Left hindlimb (tissue), 1 donor: ENCODE data around the gene ABCD3.

ENCODE experiments used
- DNase-seq: peaks from one replicate; pipeline ENCODE4 v3.0.0-alpha.2; 2018

ABCD3 gene

DNA sequence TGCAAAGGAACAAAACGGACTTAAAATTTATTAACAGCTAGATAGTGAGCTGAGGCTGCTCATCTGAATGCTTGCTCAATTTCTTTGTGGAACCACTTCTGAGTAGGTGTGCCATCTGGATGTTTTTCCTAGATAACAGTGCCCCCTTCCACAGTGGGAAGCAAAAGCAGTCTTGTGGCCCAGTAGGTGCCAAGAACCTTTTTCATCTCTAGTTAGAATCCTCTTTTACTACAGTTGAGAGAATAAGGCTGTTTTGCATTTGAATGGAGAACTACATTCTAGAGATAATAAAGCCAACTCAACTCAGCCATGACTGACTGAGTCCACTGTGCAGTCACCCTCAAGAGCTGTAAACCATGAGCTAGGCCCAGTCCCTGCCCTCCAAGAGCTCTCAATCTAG lies 110.1 kb downstream of the ABCD3 start:
- DNase-seq, result no peak

- no peak for DNase-seq
These were observed 110.6 kb downstream of the ABCD3 start for GRCh38 chr1:94528826-94529225.

GRCh38 chr1:94529416-94529815 lies 111.2 kb downstream of the ABCD3 start:
- no peak for DNase-seq

GRCh38 chr1:94530373-94530878 lies 112.2 kb downstream of the ABCD3 start:
- no peak for DNase-seq

- DNase-seq, result no peak
These were observed 113.5 kb downstream of the ABCD3 start for GRCh38 chr1:94531664-94532063.

DNA sequence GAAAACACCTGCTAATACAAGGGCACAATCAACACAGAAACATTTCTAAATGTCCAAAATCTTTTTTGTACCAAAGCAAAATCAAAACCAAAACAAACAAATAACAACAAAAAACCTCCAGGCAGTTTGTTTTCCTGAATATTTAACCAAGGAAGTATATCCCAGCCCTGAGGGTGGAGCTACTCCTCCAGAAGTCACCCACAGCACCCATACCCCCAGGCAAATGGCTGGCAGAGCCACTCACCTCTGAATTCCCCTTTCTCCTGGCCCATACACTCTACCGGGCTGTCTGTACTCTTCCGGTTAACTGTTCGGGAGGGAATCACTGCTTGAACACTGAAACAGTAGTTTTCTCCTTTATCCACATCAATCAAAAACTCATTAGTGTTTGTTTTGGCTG lies 113.9 kb downstream of the ABCD3 start:
- DNase-seq, result no peak

- no peak for DNase-seq
These were observed 116.9 kb downstream of the ABCD3 start for GRCh38 chr1:94535095-94535494.

GRCh38 chr1:94535879-94536278 lies 117.7 kb downstream of the ABCD3 start:
- DNase-seq, result no peak

DNA sequence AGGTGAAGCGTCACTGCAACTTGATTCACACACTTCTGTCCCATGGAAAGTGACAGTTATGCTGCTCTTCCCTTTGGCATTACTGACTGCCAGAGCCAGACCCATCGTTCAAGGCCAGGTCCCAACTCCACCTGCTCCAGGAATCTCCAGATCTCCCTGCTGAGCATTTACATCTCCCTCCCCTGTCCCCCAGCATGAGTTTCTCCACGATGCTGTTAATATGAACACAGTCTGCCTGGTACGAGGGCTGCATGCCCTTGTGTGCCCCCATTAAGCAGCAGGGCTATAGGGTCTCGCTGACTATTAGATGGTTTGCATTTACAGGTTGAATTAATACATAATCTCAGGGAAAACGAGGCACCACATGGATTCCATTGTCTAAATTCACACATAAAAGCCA lies 119.1 kb downstream of the ABCD3 start:
- no peak for DNase-seq

DNA sequence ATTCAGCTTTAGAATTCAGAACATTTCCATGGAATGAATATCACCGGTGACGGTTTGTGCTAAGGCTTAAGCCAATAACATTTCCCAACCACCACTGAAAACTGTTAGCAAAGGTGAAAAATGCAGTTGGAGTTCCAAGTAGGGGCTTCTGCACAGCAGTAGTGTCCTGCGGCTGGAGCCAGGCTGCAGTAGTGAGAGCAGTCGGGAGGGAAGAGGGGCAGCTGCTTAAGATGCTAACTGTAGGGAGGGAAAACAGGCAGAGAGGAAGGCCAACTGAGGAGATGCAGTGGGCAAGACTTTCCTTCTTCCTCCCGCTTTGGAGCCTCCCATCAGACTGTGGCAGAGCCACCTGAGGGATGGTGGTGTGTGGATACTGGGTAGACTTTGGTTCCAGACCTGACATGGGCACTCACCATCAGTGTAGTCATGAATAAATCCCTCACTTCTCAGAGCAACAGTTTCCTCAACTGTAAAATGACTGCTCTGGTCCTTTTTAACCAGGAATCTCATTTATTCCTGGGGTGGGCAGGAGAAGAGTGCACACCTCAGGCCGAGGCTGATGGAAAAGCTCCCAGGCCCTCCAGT lies 120.1 kb downstream of the ABCD3 start:
- no peak for DNase-seq

DNA sequence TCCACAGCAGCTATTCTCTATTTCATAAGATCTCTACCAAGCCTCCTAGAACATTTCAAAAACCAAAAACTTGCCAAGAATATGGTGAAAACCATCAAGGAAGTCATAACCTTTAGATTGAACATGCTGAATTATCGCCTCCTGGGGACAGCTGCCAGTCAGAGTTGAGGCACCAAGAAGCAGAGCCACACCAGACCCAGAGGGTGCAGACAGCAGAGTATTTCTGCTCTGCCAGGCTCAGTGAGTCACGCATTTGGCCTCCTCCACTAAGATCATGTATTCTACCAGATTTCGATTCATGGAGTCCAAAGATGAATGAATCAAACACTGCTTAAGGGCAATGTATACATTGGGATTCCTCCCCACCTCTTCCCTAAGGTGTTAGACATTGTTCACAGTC lies 121.3 kb downstream of the ABCD3 start:
- DNase-seq, result no peak

DNA sequence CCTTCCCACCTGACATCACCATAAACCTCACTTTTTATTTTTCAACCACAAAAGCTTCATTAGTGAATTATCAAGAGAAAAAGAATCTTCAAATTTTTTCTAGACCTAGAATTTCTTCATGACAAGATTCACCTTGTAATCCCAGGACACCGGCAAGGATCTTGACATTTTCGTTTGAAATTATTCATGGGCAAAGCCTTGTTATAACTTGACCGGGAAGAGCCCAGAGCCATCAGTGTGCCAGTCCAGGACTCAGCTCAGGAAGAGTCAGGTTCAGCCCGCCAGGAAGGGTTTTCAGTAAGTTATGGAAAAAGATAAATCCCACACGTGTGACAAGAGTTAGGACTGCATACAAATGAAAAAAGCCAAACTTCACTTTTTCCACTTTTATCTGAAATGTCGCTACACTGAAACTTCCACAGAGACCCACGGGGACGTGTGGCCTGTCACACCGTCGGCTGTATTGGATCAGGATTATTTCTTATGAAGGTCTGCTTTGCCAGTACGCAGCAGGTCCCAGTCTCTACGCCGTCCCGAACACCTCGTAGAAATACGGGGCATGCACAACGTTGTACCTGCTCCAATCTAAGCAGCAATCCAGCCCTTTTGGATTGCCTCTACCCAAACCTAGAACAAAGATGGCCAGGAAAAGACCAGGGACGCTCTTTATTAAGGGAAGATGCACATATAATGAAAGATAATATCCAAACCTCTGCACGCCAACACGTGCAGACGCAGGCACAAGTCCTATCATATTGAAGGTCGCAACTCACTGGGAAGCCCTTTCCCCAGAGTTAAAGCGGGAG lies 122.5 kb downstream of the ABCD3 start:
- DNase-seq, result no peak

DNA sequence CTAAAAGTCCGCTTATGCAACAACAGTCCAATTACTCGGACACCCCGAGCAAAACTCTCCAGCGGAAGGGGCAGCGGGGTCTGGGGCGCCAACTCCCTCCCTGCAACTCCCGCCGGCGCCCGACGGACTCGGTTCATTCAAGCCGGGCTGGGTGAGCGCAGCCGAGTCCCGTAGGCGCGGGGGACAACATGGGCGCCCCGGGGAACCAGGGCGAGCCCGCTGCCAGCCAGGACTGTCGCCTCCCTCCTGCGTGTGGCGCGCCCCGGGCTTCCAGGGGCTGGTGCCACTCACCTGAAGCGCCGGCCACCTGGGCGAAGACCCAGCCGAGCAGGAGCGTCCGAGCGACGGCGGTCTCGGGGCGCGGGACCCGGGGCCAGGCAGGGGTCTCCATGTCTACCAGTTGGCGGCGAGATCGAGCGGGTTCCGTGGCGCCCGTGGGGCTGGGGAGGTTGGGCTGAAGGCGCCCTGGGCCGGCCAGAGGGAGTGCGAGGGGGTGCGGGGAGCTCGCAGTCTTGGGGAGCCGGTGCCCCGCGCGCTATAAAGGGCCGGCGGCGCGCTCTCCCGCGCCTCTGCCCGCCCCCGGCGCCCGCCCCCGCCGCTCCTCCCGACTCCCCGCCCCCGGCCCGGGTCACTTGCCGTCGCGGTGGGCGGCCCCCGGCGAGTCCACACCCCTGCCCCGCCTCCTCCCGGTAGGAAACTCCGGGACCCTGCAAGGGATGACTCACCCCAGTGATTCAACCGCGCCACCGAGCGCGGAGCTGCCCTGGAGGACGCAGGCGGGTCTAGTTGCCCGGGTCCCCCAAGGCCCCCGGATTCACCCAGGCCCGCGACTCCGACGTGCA lies 123.3 kb downstream of the ABCD3 start, which contains the start of gene F3:
TSS of gene F3 (minus strand) at position 514 of the 842 bp plus-strand sequence. CDS start at position 391, 123 bp downstream.
- peak; percentile 91 for DNase-seq

GRCh38 chr1:94542088-94542870 lies 124.1 kb downstream of the ABCD3 start:
- DNase-seq, result peak; percentile 64

- no peak for DNase-seq
These were observed 124.8 kb downstream of the ABCD3 start for GRCh38 chr1:94543001-94543400.

GRCh38 chr1:94543893-94544635 lies 125.9 kb downstream of the ABCD3 start:
- no peak for DNase-seq

DNA sequence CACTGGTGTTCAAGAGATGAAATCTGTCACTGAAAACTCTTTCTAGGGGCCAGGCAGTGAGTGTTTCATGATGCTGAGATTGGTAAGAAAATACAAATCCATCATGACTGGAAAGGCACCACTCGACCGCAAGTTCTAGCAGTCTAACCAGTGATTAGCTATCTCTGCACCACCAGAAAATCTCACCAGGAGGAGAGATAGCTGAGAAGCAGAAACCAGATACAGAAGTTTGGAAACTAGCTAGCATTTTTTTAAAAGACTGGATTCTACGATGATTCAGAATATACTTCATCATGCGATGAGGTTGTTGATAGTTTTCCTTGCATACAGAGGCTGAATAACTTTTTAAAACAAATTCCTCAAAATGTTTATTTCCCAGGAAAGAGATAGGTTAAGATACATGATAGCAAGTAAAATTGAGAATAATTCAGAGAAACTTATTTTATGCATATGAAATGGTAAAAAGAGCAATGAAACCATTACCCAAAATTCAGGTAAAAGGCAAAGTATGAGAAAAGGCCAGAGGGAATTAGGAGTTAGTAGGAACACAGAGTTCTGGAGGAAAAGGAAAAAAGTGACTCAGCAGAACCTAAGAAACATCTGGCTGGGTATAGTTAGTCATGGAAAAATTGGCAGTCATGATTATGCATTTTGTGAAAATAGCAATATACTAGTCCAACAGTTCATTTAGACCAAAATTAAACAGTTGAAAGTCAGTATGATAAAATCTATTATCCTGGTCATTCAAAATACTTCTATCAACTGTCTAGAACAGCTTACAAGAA lies 126.7 kb downstream of the ABCD3 start:
- no peak for DNase-seq

DNA sequence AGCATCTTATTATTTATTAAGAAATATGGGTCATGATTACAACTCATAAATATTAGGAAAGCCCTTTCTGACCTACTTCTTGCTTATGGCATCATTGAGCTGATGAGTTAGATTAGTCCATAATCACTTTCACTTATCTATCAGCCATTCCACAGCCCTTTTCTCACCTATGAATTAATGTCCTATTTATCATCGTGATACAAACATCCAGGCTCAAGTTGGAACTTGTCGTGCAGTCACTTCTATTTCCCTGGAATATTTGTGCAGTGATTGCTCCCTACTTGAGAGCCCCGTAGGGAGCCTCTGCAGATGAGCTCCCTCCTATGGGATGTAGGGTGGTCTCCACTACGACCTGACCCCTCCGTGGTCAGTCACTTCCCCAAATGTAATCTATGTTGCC lies 131.5 kb downstream of the ABCD3 start:
- no peak for DNase-seq

DNA sequence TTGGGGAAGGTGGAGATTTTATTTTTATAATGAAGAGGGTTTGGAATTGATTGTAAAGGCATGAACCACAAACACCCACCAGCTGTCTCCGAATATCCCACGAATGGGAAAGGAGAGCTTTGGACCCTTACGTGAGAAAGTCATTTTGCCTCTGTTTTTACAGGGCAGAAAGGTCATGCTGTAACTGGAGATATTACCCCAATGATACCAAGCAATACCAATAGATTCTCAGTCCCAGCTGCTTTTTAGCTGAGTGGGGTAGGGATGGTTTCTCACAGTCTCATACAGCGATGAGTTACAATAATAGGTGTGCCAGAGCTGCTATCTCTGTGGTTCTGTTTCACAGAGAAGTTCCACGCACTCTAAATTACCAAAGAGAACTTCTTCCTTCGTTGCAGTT lies 132.2 kb downstream of the ABCD3 start:
- DNase-seq, result no peak

- DNase-seq, result no peak
These were observed 132.6 kb downstream of the ABCD3 start for GRCh38 chr1:94550800-94551241.

DNA sequence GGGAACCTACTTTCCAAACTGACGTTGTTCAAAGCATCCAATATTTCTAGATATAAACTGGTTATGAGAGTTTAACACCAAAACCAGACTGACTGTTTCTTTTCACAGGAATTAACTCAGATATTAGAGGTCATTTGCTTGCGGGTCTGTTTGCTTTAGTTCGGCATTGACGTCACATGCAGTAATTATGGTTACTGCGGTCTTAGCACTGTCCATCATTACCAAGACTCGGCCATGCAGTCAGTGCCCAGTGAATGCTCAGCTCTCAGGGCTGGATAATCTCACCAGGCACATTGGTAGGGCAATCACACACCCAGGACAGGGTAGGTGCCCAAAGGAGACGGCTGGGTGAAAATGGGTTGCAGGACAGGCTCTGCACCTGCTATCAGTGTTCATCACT lies 133.3 kb downstream of the ABCD3 start:
- DNase-seq, result no peak
